Forelimb muscle (tissue), 1 donor: ENCODE data around the gene TYROBP. TPM values are rescaled to one million over a fixed set of nuclear protein-coding genes. Genes with fewer than 3 reads are reported as not detected.

ENCODE experiments used
- polyA plus RNA-seq: library from polyadenylated mRNA; unstranded; fragments of 120-200 nt; gene quantifications from one replicate; pipeline ENCODE4 v1.2.1, GENCODE V29; 2013; ENCODE audit not compliant: insufficient read length

The TYROBP gene
- polyA plus RNA-seq, 1 donor = 14.7 TPM

Other genes starting within 250 kb of the TYROBP start
- not detected for gene UPK1A, start 241.8 kb downstream of the TYROBP start, polyA plus RNA-seq
- not detected for gene ZBTB32, start 203.7 kb downstream of the TYROBP start, polyA plus RNA-seq
- 23.0 TPM for gene KMT2B, start 190.3 kb downstream of the TYROBP start, polyA plus RNA-seq
- 3.3 TPM for gene IGFLR1, start 165.8 kb downstream of the TYROBP start, polyA plus RNA-seq
- gene U2AF1L4, start 162.9 kb downstream of the TYROBP start, polyA plus RNA-seq = 16.6 TPM
- gene PSENEN, start 162.6 kb downstream of the TYROBP start, polyA plus RNA-seq = 31.7 TPM
- 8.6 TPM for gene LIN37, start 159.7 kb downstream of the TYROBP start, polyA plus RNA-seq
- 853 TPM for gene HSPB6, start 151.3 kb downstream of the TYROBP start, polyA plus RNA-seq
- gene PROSER3, start 150.1 kb downstream of the TYROBP start, polyA plus RNA-seq = 13.9 TPM
- 15.0 TPM for gene ARHGAP33, start 132.7 kb downstream of the TYROBP start, polyA plus RNA-seq
- gene PRODH2, start 95.5 kb downstream of the TYROBP start, polyA plus RNA-seq = not detected
- gene NPHS1, start 55.8 kb downstream of the TYROBP start, polyA plus RNA-seq = 0.24 TPM
- gene KIRREL2, start 51.4 kb downstream of the TYROBP start, polyA plus RNA-seq = 0.28 TPM
- gene APLP1, start 39.7 kb downstream of the TYROBP start, polyA plus RNA-seq = 7.1 TPM
- 1.2 TPM for gene NFKBID, start 7.8 kb downstream of the TYROBP start, polyA plus RNA-seq
- gene HCST, start 5.8 kb downstream of the TYROBP start, polyA plus RNA-seq = 4.7 TPM
- 7.0 TPM for gene LRFN3, start 28.1 kb upstream of the TYROBP start, polyA plus RNA-seq
- 12.9 TPM for gene SDHAF1, start 86.9 kb upstream of the TYROBP start, polyA plus RNA-seq
- 0.59 TPM for gene SYNE4, start 100.5 kb upstream of the TYROBP start, polyA plus RNA-seq
- gene ALKBH6, start 105.9 kb upstream of the TYROBP start, polyA plus RNA-seq = 8.5 TPM
- gene CLIP3, start 124.6 kb upstream of the TYROBP start, polyA plus RNA-seq = 15.5 TPM
- 8.6 TPM for gene THAP8, start 146.0 kb upstream of the TYROBP start, polyA plus RNA-seq
- gene WDR62, start 146.6 kb upstream of the TYROBP start, polyA plus RNA-seq = 2.5 TPM
- gene OVOL3, start 202.8 kb upstream of the TYROBP start, polyA plus RNA-seq = not detected
- gene POLR2I, start 206.6 kb upstream of the TYROBP start, polyA plus RNA-seq = 42.3 TPM
- 80.0 TPM for gene TBCB, start 207.2 kb upstream of the TYROBP start, polyA plus RNA-seq
- gene CAPNS1, start 231.8 kb upstream of the TYROBP start, polyA plus RNA-seq = 464 TPM
- gene COX7A1, start 244.2 kb upstream of the TYROBP start, polyA plus RNA-seq = 219 TPM